C4-2B (cell line): ENCODE data around the gene NPTN.

Source experiments
- H3K27ac ChIP-seq: fragments of 450-650 bp; 2 replicates; pipeline ENCODE4 v1.5.1; 2017
- ZFX ChIP-seq: fragments of 450-650 bp; IDR thresholded peaks from 2 replicates; pipeline ENCODE4 v1.6.1; 2017
- TF ChIP-seq, protein P1 (sequence below): fragments of 450-650 bp; conservative IDR thresholded peaks from 2 replicates; pipeline ENCODE4 v1.5.1; 2017; ENCODE audit warnings: mild to moderate bottlenecking

Gene NPTN

DNA sequence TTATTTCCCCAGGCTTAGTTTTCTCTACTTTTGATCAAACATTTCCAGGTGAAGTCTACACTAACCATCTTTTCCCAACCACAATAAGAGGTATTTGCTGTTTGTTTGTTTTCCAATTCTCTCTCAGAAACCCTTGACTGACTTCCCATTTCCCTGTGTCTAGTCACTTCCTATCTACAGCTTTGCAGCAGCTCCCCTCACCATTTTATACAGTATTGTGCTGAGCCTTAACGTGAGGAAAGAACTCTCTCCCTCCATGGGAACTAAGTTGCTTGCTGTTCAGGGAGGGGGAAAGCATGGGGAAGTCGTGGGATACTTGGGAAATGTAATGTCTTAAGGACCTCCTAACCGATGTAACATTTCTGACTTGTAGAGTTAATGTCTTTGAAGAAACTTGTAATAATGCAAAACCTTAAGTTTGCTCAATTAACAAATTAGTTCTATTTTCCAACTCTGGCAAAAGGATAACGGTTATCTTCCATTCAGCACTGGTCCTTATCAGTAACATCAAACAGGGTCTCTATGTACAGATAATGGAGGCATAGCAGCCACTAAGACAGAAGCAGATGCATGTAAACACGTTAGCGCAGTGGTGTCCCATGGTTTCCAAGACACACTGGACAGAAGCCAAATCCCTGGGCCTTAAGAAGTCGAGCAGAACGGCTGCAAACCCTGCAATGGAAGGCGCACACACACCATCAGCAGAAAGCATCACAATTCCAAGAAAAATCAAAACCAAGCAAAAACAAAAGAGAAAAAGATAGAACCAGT, 39.7 kb downstream of the NPTN start:
- TF ChIP-seq, protein P1, sequence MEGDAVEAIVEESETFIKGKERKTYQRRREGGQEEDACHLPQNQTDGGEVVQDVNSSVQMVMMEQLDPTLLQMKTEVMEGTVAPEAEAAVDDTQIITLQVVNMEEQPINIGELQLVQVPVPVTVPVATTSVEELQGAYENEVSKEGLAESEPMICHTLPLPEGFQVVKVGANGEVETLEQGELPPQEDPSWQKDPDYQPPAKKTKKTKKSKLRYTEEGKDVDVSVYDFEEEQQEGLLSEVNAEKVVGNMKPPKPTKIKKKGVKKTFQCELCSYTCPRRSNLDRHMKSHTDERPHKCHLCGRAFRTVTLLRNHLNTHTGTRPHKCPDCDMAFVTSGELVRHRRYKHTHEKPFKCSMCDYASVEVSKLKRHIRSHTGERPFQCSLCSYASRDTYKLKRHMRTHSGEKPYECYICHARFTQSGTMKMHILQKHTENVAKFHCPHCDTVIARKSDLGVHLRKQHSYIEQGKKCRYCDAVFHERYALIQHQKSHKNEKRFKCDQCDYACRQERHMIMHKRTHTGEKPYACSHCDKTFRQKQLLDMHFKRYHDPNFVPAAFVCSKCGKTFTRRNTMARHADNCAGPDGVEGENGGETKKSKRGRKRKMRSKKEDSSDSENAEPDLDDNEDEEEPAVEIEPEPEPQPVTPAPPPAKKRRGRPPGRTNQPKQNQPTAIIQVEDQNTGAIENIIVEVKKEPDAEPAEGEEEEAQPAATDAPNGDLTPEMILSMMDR = no peak
- no peak for TF ChIP-seq ZFX
- H3K27ac ChIP-seq = no peak overlapping the region

DNA sequence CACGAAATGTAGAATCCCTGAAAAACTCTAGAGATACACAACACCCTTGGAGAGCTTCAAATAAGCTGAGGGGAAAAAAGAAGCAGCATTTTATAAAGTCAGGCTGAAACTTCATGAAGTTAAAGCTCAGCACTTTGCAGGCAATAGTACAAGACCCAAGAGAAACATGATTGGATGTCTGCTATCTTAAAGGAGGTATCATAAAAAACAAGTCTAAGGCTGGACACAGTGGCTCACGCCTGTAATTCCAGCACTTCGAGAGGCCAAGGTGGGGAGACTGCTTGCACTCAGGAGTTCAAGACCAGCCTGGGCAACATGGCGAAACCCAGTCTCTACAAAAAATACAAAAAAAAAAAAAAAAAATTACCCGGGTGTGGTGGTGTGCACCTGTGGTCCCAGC, 42.9 kb downstream of the NPTN start:
- no peak overlapping the region for H3K27ac ChIP-seq
- no peak for TF ChIP-seq ZFX
- TF ChIP-seq, protein P1 = no peak

DNA sequence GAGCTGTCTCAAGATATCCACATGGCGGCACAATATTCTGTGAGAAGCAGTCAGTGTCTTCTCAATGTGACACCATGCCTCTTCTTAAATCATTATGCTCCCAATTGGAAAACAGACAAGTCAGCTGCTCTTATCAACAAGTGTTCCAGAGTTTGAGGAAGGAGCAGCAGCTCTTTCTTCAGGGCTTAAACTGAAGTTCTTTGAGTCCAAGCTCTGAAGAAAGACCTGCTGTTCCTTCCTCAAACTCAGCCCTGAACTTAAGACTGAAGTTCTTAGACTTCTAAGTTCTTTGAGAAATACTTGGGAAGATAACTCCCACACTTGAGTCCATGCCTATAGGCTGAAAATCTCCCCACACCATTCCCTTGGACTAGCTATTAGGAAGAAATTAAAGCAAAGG, 43.4 kb downstream of the NPTN start:
- TF ChIP-seq ZFX = no peak
- TF ChIP-seq, protein P1 = no peak
- H3K27ac ChIP-seq = no peak overlapping the region

DNA sequence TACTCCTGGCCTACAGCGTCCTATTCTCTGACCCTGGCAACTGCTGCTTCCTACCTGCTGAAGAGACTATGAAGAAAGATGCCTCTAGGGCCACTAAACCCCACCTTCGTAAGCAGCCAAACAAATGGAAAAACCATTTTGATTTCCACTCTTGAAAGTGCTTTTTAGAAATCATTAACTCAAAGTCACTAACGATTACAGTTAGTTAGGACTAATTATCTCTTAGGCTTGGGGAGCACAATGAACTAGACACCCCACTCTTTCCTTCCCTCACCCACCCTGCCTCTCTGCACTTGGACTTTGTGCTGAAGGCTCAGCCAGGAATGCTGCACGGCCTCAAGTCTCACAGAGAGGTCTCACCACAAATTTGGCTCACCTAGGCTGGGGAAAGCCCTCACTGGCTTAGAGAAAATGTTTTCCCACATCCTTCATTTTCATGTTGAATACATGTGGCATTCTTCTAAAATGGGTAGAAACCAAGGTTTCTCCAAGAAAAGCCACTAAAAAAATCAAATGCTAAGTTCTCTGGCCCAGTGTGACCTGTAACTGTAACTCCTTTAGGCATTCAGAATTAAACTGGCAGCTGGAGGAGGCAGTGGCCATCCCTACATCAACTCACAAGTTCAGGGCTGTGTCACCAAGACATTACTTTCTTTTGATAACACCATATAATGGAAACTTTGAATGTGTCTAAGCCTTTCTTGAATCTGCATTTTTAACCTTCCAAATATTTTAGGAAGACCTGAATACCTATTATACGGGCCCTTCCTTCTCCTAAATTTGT, 47.1 kb downstream of the NPTN start:
- TF ChIP-seq, protein P1 = no peak
- no peak for TF ChIP-seq ZFX
- H3K27ac ChIP-seq = no peak overlapping the region

DNA sequence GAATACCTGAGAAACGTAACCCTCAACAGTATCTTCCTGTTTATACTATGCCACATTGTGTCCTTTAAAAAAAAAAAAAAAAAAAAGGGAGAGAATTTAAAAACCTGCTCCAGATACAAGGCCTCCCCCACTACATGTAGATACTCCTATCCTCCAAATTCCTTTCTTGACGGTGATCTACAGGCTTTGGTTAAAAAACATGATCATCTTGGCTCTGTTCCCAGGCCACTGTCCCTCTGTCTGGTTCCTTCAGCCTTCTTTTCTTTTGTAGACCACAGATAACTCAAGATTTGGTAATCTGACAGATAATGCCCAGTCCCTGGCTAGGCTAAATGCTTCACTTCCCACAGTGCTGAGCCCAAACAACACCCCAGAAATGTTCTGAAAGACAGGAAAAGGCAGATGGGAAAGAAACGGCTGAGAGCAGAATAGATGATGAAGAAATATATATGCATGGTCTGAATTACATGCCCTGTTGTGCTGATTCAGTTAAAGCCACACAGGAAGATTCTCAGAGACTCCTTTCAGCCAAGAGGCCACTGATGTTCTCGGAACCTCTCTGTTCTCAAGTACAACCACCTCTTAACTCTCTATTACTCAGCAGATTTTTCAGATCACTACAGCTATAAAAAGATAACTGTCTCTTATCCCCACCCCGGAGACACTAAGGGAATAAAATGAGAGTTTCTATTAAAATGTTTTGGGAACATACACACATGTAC, 48.3 kb downstream of the NPTN start:
- H3K27ac ChIP-seq = no peak overlapping the region
- no peak for TF ChIP-seq ZFX
- TF ChIP-seq, protein P1 = no peak

DNA sequence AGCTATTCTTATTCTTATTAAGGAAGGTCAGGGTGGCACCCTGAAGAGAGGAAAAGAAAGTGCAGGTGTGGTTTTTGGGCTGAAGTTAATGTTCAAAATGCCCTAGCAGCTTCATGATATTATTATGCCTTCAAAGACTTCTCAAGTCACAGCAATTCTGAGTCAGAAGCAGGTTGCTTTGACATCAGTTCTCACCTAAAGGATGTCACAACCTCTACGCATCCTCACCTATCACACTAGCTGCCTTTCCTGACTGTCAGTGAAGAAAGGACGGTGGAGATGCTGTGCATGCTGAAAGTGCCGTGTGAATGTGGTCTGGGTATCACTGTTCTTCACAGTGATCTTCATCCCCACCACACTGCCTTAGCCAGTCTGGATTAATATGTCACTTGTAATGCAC, 49.6 kb downstream of the NPTN start:
- TF ChIP-seq ZFX = no peak
- TF ChIP-seq, protein P1 = no peak

More for the DNA sequence above, 49.6 kb downstream of the NPTN start:
- H3K27ac ChIP-seq = no peak overlapping the region
